Fibroblast of skin of back (primary cell): ENCODE results near the gene PATL2. TPM values are rescaled to one million over a fixed set of nuclear protein-coding genes. Genes with fewer than 3 reads are reported as not detected.
"Not testable (repeated sequence)": the region's sequence is repeated elsewhere in the genome, so short reads cannot be mapped to it uniquely, and the experiment has no call there.

ENCODE experiments used
- DNase-seq: peaks from one replicate; pipeline ENCODE4 v3.0.0-alpha.2; 2013
- polyA plus RNA-seq, 2 experiments: library from polyadenylated mRNA; unstranded; fragments of 120-200 nt; gene quantifications; one replicate each; pipeline ENCODE4 v1.2.1, GENCODE V29; 2013; ENCODE audit not compliant: insufficient read length in 2 of 2

Gene PATL2
- polyA plus RNA-seq (2013, experiment 1 of 2; ENCODE audit: insufficient read length), result 0.18 TPM
- polyA plus RNA-seq (2013, experiment 2 of 2; ENCODE audit: insufficient read length), result not detected

DNA sequence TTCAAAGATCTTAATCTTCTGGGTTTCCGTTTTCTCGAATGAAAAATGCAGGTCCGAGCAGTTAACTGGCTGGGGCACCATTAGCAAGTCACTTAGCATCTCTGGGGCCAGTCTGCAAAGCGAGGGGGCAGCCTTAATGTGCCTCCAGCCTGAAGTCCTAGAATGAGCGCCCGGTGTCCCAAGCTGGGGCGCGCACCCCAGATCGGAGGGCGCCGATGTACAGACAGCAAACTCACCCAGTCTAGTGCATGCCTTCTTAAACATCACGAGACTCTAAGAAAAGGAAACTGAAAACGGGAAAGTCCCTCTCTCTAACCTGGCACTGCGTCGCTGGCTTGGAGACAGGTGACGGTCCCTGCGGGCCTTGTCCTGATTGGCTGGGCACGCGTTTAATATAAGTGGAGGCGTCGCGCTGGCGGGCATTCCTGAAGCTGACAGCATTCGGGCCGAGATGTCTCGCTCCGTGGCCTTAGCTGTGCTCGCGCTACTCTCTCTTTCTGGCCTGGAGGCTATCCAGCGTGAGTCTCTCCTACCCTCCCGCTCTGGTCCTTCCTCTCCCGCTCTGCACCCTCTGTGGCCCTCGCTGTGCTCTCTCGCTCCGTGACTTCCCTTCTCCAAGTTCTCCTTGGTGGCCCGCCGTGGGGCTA, at the start of gene PATL2, which contains the start of gene B2M:
Gene PATL2 (minus strand): TSS at position 228 of the 647 bp plus-strand sequence. CDS start 34,833 bp downstream, outside the sequence.
Gene B2M (plus strand): TSS at position 422 of the 647 bp plus-strand sequence. CDS start 30 bp downstream, at position 452.
- peak; percentile 94 for DNase-seq

GRCh38 chr15:44753345-44753744, 42.2 kb upstream of the PATL2 start:
- DNase-seq, result no peak

DNA sequence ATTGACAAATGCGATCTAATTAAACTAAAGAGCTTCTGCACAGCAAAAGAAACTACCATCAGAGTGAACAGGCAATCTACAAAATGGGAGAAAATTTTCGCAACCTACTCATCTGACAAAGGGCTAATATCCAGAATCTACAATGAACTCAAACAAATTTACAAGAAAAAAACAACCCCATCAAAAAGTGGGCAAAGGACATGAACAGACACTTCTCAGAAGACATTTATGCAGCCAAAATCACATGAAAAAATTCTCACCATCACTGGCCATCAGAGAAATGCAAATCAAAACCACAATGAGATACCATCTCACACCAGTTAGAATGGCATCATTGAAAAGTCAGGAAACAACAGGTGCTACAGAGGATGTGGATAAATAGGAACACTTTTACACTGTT, 32.3 kb upstream of the PATL2 start:
- DNase-seq, result not testable (repeated sequence)

DNA sequence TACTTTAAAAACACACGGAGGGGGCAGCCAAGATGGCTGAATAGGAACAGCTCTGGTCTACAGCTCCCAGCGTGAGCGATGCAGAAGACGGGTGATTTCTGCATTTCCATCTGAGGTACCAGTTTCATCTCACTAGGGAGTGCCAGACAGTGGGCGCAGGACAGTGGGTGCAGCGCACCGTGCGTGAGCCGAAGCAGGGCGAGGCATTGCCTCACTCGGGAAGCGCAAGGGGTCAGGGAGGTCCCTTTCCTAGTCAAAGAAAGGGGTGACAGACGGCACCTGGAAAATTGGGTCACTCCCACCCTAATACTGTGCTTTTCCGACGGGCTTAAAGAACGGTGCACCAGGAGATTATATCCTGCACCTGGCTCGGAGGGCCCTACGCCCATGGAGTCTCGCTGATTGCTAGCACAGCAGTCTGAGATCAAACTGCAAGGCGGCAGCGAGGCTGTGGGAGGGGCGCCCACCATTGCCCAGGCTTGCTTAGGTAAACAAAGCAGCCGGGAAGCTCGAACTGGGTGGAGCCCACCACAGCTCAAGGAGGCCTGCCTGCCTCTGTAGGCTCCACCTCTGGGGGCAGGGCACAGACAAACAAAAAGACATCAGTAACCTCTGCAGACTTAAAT, 28.2 kb upstream of the PATL2 start:
- not testable (repeated sequence) for DNase-seq

DNA sequence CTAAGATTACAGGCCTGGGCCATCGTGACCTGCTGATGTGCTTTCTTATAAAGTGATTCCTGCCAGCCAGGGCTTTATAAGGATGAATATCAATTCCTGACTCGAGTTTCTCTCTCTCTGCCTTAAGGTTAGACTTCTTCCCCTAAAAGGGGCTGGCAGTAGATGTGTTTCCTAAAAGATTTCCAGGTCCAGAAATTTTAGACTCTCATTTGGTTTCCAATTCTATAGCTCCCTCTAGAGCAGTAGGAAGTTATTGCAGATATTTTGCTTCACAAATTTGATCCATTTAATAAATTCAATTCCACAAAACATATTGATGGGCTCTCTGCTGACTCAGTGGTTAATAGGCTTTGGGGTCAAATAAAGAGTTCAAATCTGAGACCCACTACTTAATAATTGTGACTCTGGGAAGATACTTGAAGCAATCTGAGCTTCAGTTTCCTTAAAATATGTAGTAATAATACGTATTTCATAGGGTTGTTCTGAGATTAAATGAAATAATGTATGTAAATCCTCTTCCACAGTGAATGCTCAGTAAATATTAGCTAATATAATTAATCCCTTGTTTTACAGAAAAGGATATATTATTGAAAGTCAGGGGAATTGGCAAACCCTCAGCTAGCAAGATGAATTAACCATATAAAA, 27.3 kb upstream of the PATL2 start:
- peak; percentile 59 for DNase-seq

DNA sequence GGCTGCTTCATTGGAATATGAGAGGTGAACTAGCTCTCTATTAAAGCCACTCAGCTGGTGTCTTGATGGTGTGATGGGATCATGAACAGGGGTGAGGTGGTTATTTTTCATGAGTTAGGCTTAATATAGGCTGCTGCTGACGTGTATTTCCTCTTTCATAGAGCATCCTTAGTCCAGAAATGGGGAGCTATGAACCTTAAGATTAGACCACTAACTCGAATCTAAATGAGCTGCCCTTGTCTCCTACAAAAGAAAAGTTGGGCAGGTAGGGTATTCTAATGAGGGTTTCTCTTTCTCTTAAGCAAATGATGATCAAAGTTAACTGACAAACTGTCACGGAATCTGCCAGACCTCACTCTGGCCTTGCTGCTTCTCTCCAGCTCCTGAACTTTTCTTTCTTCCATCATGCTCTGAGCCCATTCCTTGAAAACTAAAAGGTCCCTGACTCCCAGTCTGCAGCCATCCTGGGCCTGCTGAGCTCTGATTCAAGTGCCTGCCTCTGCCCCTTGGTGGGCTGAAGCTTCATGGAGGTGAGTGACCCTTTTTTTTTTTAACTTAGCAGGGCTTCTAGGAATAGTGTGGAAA, 25.1 kb upstream of the PATL2 start, which contains the start of gene TRIM69:
Gene TRIM69 (plus strand): TSS at position 348 of the 585 bp plus-strand sequence. CDS start 177 bp downstream, at position 525.
- no peak for DNase-seq

DNA sequence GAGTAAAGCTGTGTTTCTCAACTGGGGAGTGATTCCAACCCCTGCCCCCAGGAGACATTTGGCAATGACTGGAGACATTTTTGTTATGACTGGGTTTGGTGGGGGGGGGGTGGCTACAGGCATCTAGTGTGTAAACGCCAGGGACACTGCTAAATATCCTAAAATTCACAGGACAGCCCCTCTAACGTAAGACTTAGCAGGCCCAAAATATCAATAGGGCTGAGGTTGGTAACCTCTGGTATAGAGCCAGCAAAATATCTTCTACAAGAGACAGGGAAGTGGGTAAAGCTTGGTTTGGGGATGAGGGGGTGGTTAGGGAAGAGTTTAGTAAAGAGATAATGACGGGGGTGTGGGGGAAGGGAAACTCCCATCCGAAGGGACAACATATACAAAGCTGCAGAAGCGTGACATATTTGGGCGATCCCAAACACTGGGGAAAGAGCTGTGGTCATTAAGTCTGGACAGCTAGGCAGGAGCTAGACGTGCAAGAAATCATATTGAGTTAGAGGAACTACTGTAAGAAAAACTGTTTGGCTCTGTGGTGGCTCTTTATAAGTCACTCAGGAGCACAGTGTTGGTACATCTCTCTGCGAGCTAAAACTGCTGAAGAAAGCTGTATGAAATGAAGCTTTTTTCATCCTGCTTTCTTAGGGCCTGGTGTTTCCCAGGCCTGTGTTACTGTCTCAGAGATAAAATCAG, 24.5 kb upstream of the PATL2 start:
- DNase-seq, result no peak

DNA sequence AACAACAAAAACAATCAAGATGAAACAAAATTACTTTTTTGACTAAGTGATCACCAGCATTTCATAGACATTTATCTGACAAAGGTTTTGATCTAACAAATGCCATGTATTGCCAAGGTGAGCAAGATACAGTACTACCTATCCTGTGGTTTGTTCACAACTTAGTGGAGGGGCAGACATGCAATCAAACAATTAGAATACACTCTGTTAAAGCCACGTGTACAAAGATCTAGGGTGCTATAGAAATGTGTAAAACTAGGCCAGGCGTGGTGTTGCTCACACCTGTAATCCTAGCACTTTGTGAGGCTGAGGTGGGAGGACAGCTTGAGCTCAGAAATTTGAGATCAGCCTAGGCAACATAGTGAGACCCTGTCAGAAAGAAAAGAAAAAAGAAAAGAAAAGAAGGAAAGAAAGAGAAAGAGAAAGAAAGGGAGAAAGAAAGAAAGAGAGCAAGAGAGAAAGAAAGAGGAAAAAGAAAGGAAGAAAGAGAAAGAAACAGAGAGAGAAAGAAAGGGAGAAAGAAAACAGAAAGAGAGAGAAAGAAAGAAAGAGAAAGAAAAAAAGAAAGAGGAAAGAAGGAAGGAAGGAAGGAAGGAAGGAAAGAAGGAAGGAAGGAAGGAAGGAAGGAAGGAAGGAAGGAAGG, 23.8 kb upstream of the PATL2 start:
- DNase-seq, result no peak

GRCh38 chr15:44729408-44730127, 18.4 kb upstream of the PATL2 start:
- DNase-seq, result no peak

DNA sequence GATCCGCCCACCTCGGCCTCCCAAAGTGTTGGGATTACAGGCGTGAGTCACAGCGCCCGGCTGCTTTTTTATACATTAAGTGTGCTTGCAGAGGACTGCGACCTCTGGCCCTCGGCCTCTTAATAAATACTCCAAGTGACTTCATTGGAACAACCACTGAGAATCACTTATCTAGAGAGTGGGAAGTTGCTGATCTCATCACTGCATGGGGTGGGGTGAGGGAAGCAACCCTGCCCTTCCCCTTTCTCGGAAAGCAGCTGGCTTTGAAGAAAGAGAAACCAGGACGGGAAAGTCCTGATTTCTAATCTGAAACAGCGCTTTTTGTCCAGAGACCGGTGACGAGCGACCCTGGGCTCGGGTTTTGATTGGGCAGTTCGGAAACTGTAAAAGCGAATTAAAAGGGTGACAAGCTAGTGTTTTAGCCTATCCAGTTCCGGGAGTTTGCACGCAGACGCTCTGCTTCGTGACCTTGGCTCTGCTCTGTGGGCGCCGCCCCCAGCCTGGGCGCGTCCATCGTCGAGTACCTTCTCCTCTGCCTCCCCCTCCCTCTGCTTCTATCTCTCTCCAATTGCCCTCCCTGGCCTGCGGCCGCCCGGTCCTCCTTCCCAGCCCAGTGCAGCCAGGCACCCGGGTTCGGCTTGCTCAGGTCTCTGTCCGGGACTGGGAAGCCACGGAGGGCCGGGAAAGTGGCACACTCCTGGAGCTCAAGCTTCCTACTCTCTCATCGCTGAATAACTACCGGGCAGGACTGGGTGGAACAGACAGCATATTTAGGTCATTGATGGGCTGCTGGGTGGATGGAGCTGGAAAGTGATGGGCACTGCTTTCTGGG, 17.7 kb upstream of the PATL2 start:
- peak; percentile 98 for DNase-seq

- DNase-seq, result not testable (repeated sequence)
Measured at GRCh38 chr15:44728232-44728575, 17.1 kb upstream of the PATL2 start.

DNA sequence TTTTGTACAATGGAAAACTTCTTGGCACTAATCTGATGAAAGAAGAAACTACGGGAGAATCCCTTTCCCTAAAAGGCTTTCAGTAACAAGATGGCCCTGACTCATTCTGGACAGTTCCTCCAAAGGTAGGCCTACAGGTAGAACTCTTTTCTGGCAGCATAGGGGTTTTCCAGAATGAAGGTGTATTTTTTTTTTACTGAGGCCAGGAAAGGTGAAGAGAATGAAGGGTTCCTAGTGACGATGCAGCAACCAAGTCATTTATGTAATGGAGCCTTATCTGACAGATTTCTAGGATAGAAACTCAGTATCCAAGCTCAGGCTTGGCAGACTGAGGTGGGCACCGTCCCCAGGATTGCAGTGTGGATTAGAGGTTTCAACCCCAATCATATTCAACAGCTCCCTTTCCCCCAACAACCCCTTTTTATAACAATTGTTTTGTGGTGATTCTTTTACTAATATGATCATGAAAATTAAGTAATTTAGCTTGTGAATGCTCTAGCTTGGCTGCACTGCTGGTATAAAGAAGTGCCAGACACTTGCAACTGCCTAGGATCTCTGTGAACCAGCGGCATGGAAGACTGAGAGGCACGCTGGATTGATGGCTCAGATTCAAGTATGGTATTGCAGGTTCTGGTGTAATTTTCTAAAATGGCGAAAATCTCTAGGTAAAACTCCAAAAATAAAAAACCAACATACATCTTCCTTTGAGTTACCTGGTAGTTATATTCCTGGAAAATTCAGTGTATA, 16.5 kb upstream of the PATL2 start:
- DNase-seq, result no peak

GRCh38 chr15:44726568-44727484, 15.7 kb upstream of the PATL2 start:
- DNase-seq, result peak; percentile 91

DNA sequence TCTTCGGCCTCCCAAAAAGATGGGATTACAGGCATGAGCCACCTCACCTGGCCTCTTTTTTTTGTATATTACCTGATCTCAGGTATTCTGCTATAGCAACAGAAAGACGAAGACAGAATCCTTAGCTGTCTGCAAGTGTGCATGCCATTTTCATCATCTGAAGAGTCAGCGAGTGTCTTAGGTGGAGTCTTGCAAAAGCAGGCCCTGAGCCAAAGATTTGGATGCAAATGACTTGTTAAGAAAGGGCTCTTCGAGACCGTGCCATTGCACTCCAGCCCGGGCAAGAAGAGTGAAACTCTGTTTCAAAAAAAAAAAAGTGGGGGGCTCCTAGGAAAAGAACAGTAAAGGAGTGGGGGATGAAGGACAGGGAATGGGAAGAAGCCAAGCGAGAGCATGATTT, 15.0 kb upstream of the PATL2 start:
- no peak for DNase-seq

DNA sequence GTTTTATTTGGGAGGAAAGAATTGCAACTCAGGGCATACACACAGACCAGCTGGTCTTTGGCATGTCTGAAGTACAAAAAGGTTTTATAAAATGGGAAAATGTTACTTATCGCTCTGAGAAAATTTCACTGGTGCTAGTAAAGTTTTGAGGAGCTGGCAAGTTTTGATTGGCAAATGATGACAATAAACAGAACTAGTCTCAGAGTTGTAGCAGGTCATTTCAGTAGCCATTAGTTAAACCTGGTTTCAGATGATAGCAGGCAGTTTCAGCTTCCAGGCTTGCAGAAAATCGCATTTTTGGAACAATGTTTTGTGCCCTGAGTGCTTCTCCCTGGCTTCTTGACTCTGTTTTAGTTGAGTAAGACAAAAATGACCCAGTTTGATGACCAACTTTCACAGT, 10.9 kb upstream of the PATL2 start:
- DNase-seq, result no peak

GRCh38 chr15:44720460-44721176, 9.5 kb upstream of the PATL2 start:
- DNase-seq, result no peak

- DNase-seq, result not testable (repeated sequence)
Measured at GRCh38 chr15:44720000-44720435, 8.9 kb upstream of the PATL2 start.
